ENCODE measurements around the gene SORL1. TPM values are rescaled to one million over a fixed set of nuclear protein-coding genes. Genes with fewer than 3 reads are reported as not detected.

SORL1 gene
- total RNA-seq, 1 donor from 2014 or later = 38.3 TPM

GRCh38 chr11:121583825-121584224 lies 131.7 kb downstream of the SORL1 start:
- no peak for DNase-seq (ENCODE audit: extremely low spot score in 2 of 2)
- intact Hi-C loops (cut with DNase I) = no loop called here
- Histone ChIP-seq H3K36me3 (peaks cover 0 to 15% of the 10 kb centered on the region in 2 donors), H3K4me1 (peaks cover 10% of the 10 kb centered on the region), H3K27ac (no peak overlapping the region), H3K4me3 (no peak overlapping the region), H3K9me3 (no peaks in the 10 kb centered on the region), H3K27me3 (no peaks in the 10 kb centered on the region)
- TF ChIP-seq, protein P1, sequence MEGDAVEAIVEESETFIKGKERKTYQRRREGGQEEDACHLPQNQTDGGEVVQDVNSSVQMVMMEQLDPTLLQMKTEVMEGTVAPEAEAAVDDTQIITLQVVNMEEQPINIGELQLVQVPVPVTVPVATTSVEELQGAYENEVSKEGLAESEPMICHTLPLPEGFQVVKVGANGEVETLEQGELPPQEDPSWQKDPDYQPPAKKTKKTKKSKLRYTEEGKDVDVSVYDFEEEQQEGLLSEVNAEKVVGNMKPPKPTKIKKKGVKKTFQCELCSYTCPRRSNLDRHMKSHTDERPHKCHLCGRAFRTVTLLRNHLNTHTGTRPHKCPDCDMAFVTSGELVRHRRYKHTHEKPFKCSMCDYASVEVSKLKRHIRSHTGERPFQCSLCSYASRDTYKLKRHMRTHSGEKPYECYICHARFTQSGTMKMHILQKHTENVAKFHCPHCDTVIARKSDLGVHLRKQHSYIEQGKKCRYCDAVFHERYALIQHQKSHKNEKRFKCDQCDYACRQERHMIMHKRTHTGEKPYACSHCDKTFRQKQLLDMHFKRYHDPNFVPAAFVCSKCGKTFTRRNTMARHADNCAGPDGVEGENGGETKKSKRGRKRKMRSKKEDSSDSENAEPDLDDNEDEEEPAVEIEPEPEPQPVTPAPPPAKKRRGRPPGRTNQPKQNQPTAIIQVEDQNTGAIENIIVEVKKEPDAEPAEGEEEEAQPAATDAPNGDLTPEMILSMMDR (IDR thresholded peaks at IDR 0.05) = no peak
- TF ChIP-seq POLR2A (IDR thresholded peaks at IDR 0.05) = no peak
- no peak for TF ChIP-seq POLR2AphosphoS5 (IDR thresholded peaks at IDR 0.05; ENCODE audit: insufficient read depth in 1 of 2, low read depth in 1 of 2)

- H3K4me1 ChIP-seq = no peaks in the 10 kb centered on the region
- DNase-seq (ENCODE audit: extremely low spot score in 2 of 2) = no peak
- no peaks in the 10 kb centered on the region for H3K27me3 ChIP-seq
- no peak overlapping the region for H3K27ac ChIP-seq
- H3K4me3 ChIP-seq = no peak overlapping the region
- intact Hi-C loops (cut with DNase I) = no loop called here
- peaks cover 0 to 23% of the 10 kb centered on the region in 2 donors for H3K36me3 ChIP-seq
- TF ChIP-seq POLR2A (IDR thresholded peaks at IDR 0.05) (no peak), POLR2AphosphoS5 (IDR thresholded peaks at IDR 0.05; ENCODE audit: insufficient read depth in 1 of 2, low read depth in 1 of 2) (no peak)
- TF ChIP-seq, protein P1 (IDR thresholded peaks at IDR 0.05) = no peak
- H3K9me3 ChIP-seq = no peaks in the 10 kb centered on the region
Measured at GRCh38 chr11:121586750-121587149, 134.6 kb downstream of the SORL1 start.

DNA sequence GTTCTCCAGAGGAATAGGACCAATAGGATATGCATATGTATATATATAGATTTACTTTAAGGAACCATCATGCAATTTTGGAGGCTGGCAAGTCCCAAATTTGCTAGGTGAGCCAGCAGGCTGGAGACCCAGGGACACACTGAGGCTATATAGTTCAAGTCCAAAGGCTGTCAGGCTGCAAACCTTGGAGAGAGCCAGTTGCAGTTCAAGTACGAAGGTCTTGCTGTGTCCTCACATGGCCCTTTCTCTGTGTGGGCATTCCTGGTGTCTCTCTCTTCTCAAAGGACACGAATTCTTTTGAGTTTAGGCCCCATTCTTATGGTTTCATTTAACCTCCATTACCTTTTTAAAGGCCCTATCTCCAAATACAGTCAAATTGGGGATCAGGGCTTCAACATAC lies 135.1 kb downstream of the SORL1 start:
- H3K27me3 ChIP-seq = no peaks in the 10 kb centered on the region
- no peak for TF ChIP-seq POLR2A (IDR thresholded peaks at IDR 0.05)
- no peak for TF ChIP-seq POLR2AphosphoS5 (IDR thresholded peaks at IDR 0.05; ENCODE audit: insufficient read depth in 1 of 2, low read depth in 1 of 2)
- TF ChIP-seq, protein P1 (IDR thresholded peaks at IDR 0.05) = no peak
- H3K27ac ChIP-seq = no peak overlapping the region
- no peaks in the 10 kb centered on the region for H3K9me3 ChIP-seq
- no peak overlapping the region for H3K4me3 ChIP-seq
- intact Hi-C loops (cut with DNase I) = no loop called here
- DNase-seq (ENCODE audit: extremely low spot score in 2 of 2) = no peak
- peaks cover 0 to 23% of the 10 kb centered on the region in 2 donors for H3K36me3 ChIP-seq
- H3K4me1 ChIP-seq = no peaks in the 10 kb centered on the region

- Histone ChIP-seq H3K4me3 (no peak overlapping the region), H3K9me3 (no peaks in the 10 kb centered on the region), H3K27ac (no peak overlapping the region), H3K36me3 (peaks cover 0 to 31% of the 10 kb centered on the region in 2 donors), H3K4me1 (no peaks in the 10 kb centered on the region), H3K27me3 (no peaks in the 10 kb centered on the region)
- no peak for TF ChIP-seq POLR2AphosphoS5 (IDR thresholded peaks at IDR 0.05; ENCODE audit: insufficient read depth in 1 of 2, low read depth in 1 of 2)
- TF ChIP-seq, protein P1 (IDR thresholded peaks at IDR 0.05) = no peak
- TF ChIP-seq POLR2A (IDR thresholded peaks at IDR 0.05) = no peak
- intact Hi-C loops (cut with DNase I) = no loop called here
- no peak for DNase-seq (ENCODE audit: extremely low spot score in 2 of 2)
Measured at GRCh38 chr11:121588747-121589146, 136.6 kb downstream of the SORL1 start.

DNA sequence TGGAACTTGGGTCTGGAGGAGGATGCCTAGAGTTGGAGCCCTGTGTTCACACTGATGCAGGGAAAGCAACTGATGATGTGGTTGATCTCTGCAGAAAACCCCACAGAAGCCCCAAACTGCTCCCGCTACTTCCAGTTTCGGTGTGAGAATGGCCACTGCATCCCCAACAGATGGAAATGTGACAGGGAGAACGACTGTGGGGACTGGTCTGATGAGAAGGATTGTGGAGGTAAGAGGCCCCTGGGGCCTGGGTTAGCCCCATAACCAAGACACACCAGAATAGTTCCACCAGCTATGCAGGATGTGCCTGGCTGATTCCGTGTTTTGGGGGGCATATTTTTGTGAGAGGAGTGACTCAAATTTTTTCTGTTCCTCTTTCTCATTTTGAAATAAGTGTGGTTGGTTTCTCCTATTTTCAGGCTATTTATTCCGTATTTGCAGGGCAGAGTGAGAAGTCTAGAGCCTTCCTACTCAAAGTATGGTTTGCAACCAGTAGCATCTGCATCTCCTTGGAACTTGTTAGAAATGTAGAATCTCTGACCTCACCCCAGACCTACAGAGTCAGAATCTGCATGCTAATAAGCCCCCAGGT lies 137.9 kb downstream of the SORL1 start:
- DNase-seq (ENCODE audit: extremely low spot score in 2 of 2) = no peak
- H3K36me3 ChIP-seq = peaks cover 0 to 30% of the 10 kb centered on the region in 2 donors
- H3K27ac ChIP-seq = no peak overlapping the region
- H3K9me3 ChIP-seq = no peaks in the 10 kb centered on the region
- TF ChIP-seq, protein P1 (IDR thresholded peaks at IDR 0.05) = no peak
- TF ChIP-seq POLR2AphosphoS5 (IDR thresholded peaks at IDR 0.05; ENCODE audit: insufficient read depth in 1 of 2, low read depth in 1 of 2) (no peak), POLR2A (IDR thresholded peaks at IDR 0.05) (no peak)
- intact Hi-C loops (cut with DNase I) = loop anchor here (5.0 to 10.0 kb wide), 2 partner anchors 268 to 345 kb away; no protein-coding TSS in a partner anchor
- H3K4me1 ChIP-seq = peaks cover under 1% of the 10 kb centered on the region
- H3K27me3 ChIP-seq = no peaks in the 10 kb centered on the region
- no peak overlapping the region for H3K4me3 ChIP-seq
